ENCODE results near the gene CABCOCO1. TPM values are rescaled to one million over a fixed set of nuclear protein-coding genes. Genes with fewer than 3 reads are reported as not detected.

Gene CABCOCO1
- total RNA-seq, 4 donors from 2014 or later, result 0.65 TPM; not detected in 3

- ATAC-seq (ENCODE audit: low FRiP score), result no peak
- TF ChIP-seq, protein P1, sequence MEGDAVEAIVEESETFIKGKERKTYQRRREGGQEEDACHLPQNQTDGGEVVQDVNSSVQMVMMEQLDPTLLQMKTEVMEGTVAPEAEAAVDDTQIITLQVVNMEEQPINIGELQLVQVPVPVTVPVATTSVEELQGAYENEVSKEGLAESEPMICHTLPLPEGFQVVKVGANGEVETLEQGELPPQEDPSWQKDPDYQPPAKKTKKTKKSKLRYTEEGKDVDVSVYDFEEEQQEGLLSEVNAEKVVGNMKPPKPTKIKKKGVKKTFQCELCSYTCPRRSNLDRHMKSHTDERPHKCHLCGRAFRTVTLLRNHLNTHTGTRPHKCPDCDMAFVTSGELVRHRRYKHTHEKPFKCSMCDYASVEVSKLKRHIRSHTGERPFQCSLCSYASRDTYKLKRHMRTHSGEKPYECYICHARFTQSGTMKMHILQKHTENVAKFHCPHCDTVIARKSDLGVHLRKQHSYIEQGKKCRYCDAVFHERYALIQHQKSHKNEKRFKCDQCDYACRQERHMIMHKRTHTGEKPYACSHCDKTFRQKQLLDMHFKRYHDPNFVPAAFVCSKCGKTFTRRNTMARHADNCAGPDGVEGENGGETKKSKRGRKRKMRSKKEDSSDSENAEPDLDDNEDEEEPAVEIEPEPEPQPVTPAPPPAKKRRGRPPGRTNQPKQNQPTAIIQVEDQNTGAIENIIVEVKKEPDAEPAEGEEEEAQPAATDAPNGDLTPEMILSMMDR (IDR thresholded peaks at IDR 0.05), result no peak
- DNase-seq (ENCODE audit: low spot score), result no peak
Measured at GRCh38 chr10:61797304-61798153, 134.8 kb downstream of the CABCOCO1 start.

GRCh38 chr10:61798713-61799112 is 136.0 kb downstream of the CABCOCO1 start:
- DNase-seq (ENCODE audit: low spot score), result no peak
- TF ChIP-seq, protein P1 (IDR thresholded peaks at IDR 0.05), result no peak
- no peak for ATAC-seq (ENCODE audit: low FRiP score)

GRCh38 chr10:61801484-61801883 is 138.8 kb downstream of the CABCOCO1 start:
- no peak for ATAC-seq (ENCODE audit: low FRiP score)
- DNase-seq (ENCODE audit: low spot score), result no peak
- TF ChIP-seq, protein P1 (IDR thresholded peaks at IDR 0.05), result no peak

DNA sequence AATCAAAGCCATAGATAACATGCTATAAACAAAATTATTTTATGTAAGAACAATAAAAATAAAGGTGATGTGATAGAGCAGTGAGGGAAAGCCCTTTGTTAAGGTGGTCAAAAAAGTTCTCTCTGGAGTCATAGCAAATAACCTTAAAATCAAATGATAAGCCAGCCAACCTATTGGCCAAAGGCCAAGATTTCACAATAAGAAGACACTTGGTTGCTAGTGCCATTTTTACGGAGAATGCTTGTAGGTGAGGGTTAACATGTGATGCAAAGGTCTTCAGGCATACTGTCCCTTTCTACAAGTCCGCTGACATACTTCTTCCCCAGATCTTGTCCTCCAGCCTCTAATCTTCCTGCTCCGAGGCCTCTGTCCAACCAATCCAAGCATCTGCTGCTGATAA is 140.5 kb downstream of the CABCOCO1 start:
- DNase-seq (ENCODE audit: low spot score), result no peak
- ATAC-seq (ENCODE audit: low FRiP score), result no peak
- TF ChIP-seq, protein P1 (IDR thresholded peaks at IDR 0.05), result no peak

DNA sequence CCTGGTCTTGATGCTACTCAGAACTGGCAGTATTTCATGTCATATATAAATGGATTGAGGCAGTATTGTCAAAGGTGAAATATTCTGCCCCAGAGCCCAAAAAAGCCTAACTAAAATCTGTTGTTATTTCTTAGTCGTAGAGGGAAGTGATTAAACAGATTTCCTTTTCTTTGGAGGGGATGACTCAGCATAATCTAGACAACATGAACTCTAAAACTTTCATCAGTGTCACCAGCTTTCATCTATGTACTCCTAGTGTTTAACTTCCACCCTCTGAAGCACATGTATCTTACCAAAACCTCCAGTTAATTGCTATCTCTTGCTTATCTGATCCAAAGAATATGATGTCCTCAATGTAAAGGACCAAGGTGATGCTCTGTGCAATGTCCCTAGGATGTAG is 141.7 kb downstream of the CABCOCO1 start:
- DNase-seq (ENCODE audit: low spot score), result no peak
- ATAC-seq (ENCODE audit: low FRiP score), result no peak
- TF ChIP-seq, protein P1 (IDR thresholded peaks at IDR 0.05), result no peak

- TF ChIP-seq, protein P1 (IDR thresholded peaks at IDR 0.05), result no peak
- ATAC-seq (ENCODE audit: low FRiP score) (no peak), DNase-seq (ENCODE audit: low spot score) (no peak)
Measured at GRCh38 chr10:61805091-61805490, 142.4 kb downstream of the CABCOCO1 start.

DNA sequence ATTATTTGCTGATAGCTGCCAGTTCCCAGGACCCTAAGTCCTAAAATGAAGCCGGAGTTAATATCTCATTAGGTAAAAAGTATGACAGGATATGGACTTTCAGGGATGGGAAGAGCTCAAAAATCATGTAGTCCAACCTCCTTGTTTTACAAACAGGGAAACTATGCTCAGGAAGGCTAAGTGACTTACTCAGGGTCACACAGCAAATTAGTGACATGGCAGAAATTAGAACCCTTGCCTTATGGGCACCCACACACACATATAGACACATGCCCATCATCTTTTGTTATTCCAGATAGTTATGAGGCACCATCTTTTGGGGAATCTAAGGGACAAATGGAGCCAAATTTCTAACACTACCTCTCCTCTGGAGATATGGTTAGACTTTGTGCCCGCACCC is 147.5 kb downstream of the CABCOCO1 start:
- no peak for ATAC-seq (ENCODE audit: low FRiP score)
- DNase-seq (ENCODE audit: low spot score), result no peak
- TF ChIP-seq, protein P1 (IDR thresholded peaks at IDR 0.05), result no peak

All from omental fat pad (tissue), 4 donors.